IgD-negative memory B cell (primary cell): ENCODE data around the gene KRT1. TPM values are rescaled to one million over a fixed set of nuclear protein-coding genes. Genes with fewer than 3 reads are reported as not detected.

Source experiments
- H3K27ac Mint-ChIP-seq, 3 donors: one replicate each; pipeline ENCODE4 v1.8.0; 2020 to 2022; ENCODE audit warnings: mild to moderate bottlenecking in 3 of 3, mixed read lengths in 3 of 3, moderate library complexity in 1 of 3
- H3K27me3 Mint-ChIP-seq: one replicate; pipeline ENCODE4 v1.8.0; 2021; ENCODE audit warnings: mixed read lengths
- H3K36me3 Mint-ChIP-seq: one replicate; pipeline ENCODE4 v1.8.0; 2020; ENCODE audit warnings: mild to moderate bottlenecking, mixed read lengths
- H3K4me1 Mint-ChIP-seq, 3 donors: one replicate each; pipeline ENCODE4 v1.8.0; 2020 to 2022; ENCODE audit warnings: mixed read lengths in 3 of 3, mild to moderate bottlenecking in 1 of 3
- H3K4me3 Mint-ChIP-seq, 4 donors: one replicate each; pipeline ENCODE4 v1.8.0; 2020 to 2022; ENCODE audit warnings: mild to moderate bottlenecking in 4 of 4, mixed read lengths in 4 of 4, moderate library complexity in 3 of 4
- H3K9me3 Mint-ChIP-seq, 3 donors: one replicate each; pipeline ENCODE4 v1.8.0; 2020 to 2021; ENCODE audit warnings: mixed read lengths in 3 of 3, mild to moderate bottlenecking in 1 of 3
- polyA plus RNA-seq: library from polyadenylated mRNA; unstranded; fragments of 300-500 nt; fragmentation: Illumina TruSeq; gene quantifications from one replicate; pipeline ENCODE4 v1.2.3, GENCODE V29; 2021

KRT1 gene
- polyA plus RNA-seq, 1 donor from 2014 or later: 0.25 TPM

GRCh38 chr12:52667509-52667908, 12.7 kb downstream of the KRT1 start:
- H3K36me3 Mint-ChIP-seq: no peaks in the 10 kb centered on the region
- H3K27me3 Mint-ChIP-seq: peaks cover 17% of the 10 kb centered on the region
- no peaks in the 10 kb centered on the region for H3K9me3 Mint-ChIP-seq
- no peak overlapping the region for H3K27ac Mint-ChIP-seq
- H3K4me3 Mint-ChIP-seq: no peak overlapping the region
- no peaks in the 10 kb centered on the region for H3K4me1 Mint-ChIP-seq

DNA sequence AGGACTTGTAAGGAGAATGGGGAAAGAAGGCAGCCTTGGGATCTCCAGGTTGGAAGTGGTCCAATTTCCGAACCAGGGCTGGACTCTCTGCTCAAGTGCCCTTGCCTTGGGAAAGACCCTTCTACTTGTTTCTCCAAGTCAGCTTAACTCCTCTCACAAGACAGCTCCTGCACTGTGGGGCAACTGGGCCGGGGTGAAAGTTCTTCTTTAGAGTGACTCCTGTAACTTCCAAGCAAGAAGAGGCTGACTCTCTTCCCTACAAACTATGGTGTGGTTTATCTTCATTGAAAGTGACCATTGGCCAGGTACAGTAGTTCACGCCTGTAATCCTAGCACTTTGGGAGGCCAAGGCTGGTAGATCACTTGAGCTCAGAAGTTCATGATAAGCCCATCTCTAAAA, 13.7 kb downstream of the KRT1 start:
- H3K27me3 Mint-ChIP-seq: peaks cover 17% of the 10 kb centered on the region
- no peaks in the 10 kb centered on the region for H3K9me3 Mint-ChIP-seq
- H3K36me3 Mint-ChIP-seq: no peaks in the 10 kb centered on the region
- no peaks in the 10 kb centered on the region for H3K4me1 Mint-ChIP-seq
- H3K27ac Mint-ChIP-seq: no peak overlapping the region
- H3K4me3 Mint-ChIP-seq: no peak overlapping the region

- Mint-ChIP-seq H3K9me3 (no peaks in the 10 kb centered on the region), H3K4me1 (no peaks in the 10 kb centered on the region), H3K27me3 (peaks cover 21% of the 10 kb centered on the region), H3K4me3 (no peak overlapping the region), H3K27ac (no peak overlapping the region), H3K36me3 (no peaks in the 10 kb centered on the region)
Observed at GRCh38 chr12:52663420-52663819, 16.8 kb downstream of the KRT1 start.

DNA sequence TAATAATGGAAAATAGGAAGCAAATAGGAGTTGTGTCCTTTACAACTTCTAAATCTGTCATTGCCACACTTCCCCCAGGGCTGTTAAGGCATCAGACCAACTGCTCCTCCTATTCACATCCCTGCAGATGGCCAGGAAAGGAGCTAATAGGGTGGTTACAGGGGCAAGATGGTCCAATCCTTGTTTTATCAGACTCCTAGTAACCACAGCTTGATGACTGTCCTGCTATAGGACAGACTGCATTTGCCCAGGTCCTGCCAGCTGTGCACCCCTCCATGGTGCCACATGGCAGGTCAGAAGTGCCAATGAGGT, 17.3 kb downstream of the KRT1 start:
- Mint-ChIP-seq H3K9me3 (no peaks in the 10 kb centered on the region), H3K27ac (no peak overlapping the region), H3K36me3 (no peaks in the 10 kb centered on the region), H3K27me3 (peaks cover 23% of the 10 kb centered on the region), H3K4me3 (no peak overlapping the region), H3K4me1 (no peaks in the 10 kb centered on the region)

- peaks cover 23% of the 10 kb centered on the region for H3K27me3 Mint-ChIP-seq
- no peaks in the 10 kb centered on the region for H3K9me3 Mint-ChIP-seq
- H3K27ac Mint-ChIP-seq: no peak overlapping the region
- H3K36me3 Mint-ChIP-seq: no peaks in the 10 kb centered on the region
- no peak overlapping the region for H3K4me3 Mint-ChIP-seq
- H3K4me1 Mint-ChIP-seq: no peaks in the 10 kb centered on the region
Observed at GRCh38 chr12:52662093-52662917, 17.9 kb downstream of the KRT1 start.

DNA sequence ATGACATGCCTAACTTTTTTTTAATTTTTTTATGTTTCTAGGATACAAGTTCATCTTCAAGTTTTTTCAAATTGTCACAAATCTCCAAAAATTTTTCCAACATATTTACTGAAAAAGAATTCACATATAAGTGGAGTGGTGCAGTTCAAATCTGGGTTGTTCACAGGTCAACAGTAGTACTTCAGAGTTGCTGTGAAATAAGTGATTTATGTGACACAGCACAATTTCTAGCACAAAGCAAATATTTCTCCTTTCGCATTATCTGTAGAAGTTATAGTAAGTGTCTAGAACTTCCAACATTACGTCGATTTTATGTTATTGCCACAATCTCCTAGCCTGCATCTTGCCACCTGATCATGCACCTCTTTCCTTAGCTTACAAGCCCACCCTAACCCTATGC, 18.5 kb downstream of the KRT1 start:
- H3K9me3 Mint-ChIP-seq: no peaks in the 10 kb centered on the region
- H3K27me3 Mint-ChIP-seq: peaks cover 23% of the 10 kb centered on the region
- H3K4me1 Mint-ChIP-seq: no peaks in the 10 kb centered on the region
- no peak overlapping the region for H3K27ac Mint-ChIP-seq
- peak overlapping the region in 1 of 4 donors; percentile 4 for H3K4me3 Mint-ChIP-seq
- H3K36me3 Mint-ChIP-seq: no peaks in the 10 kb centered on the region

DNA sequence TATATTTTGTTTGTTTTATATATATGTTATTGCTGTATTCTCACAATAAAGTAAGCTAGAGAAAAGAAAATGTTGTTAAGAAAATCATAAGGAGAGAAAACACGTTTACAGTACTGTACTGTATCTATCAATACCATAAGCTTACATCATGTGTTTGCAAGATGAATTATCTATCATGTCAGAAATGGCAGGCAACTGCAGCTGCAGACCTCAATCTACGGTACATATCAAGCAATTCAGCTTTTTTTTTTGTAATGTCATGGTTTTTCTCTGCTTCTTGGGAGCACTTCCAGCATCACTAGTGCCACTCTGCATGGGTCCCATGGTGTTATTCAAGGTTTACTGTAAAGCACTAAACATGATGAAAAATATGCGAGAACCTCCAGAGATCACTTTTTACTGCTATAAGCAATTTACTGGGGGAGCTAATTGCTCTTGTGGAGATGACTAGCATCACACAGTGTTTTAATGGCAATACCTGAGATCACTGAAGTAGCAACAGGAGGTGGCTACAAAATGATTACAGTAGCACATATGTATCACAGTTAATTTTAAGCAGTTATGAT, 19.2 kb downstream of the KRT1 start:
- Mint-ChIP-seq H3K9me3 (no peaks in the 10 kb centered on the region), H3K27me3 (peaks cover 23% of the 10 kb centered on the region), H3K4me1 (no peaks in the 10 kb centered on the region), H3K27ac (no peak overlapping the region), H3K4me3 (no peak overlapping the region), H3K36me3 (no peaks in the 10 kb centered on the region)

DNA sequence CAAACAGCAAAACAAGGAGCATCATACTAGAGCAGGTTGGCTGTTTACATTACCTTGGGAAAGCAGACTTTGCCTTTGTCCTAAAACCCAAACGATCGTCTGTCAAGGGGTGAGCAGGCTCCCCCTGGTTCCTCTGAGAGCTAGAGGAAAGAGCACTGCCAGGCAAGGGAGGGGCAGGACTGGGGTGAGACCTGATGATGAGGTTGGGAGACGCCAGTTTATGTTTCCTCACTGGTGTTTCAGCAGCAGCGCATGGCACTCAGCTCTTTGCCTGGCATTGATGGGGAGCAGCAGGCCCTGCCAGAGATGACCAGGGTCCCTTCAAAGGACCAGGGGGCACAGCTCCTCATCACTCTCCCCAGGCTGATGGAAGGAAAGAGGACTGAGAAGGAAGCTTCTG, 20.3 kb downstream of the KRT1 start:
- Mint-ChIP-seq H3K27ac (no peak overlapping the region), H3K36me3 (no peaks in the 10 kb centered on the region), H3K9me3 (no peaks in the 10 kb centered on the region), H3K27me3 (peaks cover 22% of the 10 kb centered on the region), H3K4me3 (no peak overlapping the region), H3K4me1 (no peaks in the 10 kb centered on the region)

DNA sequence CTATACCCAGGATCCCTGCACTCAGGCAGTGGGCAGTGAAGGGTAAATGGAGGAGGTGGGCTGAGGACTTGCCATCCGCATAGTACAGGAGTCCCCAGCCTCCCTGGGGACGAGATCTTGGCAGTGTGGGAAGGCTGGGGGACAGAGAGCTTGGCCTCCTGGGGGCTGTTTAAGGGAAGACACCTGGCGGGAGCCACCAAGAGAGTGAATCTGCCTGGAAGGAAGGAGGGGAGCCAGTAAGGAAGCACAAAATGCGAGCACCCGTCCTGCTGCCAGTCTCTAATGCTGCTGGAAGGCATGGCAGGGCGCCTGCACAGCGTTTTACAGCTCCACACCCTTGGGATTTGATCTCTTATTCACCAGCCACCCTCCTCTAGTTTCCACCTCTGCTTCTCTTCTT, 20.8 kb downstream of the KRT1 start:
- no peaks in the 10 kb centered on the region for H3K4me1 Mint-ChIP-seq
- H3K27ac Mint-ChIP-seq: no peak overlapping the region
- H3K4me3 Mint-ChIP-seq: no peak overlapping the region
- peaks cover 22% of the 10 kb centered on the region for H3K27me3 Mint-ChIP-seq
- H3K9me3 Mint-ChIP-seq: no peaks in the 10 kb centered on the region
- H3K36me3 Mint-ChIP-seq: no peaks in the 10 kb centered on the region

DNA sequence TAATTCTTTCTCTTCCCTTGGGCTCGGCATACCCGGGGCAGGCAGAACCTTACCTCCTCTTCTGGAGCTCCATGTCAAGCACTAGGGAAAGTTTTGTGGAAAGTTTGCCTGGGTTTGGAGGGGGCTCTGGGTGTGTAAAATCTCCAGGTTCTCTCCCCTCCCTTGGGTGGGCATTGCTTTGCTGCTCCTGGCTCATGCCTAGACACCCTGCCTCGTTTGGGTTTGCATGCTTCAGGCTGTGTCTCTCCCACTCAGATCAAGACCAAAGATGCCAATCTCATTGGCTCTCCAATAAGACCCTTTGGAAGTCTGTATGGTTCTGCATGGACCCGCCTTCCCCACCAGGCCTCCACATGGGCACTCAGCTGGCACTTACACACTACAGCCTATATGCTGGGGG, 22.0 kb downstream of the KRT1 start:
- H3K4me1 Mint-ChIP-seq: no peaks in the 10 kb centered on the region
- no peaks in the 10 kb centered on the region for H3K9me3 Mint-ChIP-seq
- peaks cover 18% of the 10 kb centered on the region for H3K27me3 Mint-ChIP-seq

DNA sequence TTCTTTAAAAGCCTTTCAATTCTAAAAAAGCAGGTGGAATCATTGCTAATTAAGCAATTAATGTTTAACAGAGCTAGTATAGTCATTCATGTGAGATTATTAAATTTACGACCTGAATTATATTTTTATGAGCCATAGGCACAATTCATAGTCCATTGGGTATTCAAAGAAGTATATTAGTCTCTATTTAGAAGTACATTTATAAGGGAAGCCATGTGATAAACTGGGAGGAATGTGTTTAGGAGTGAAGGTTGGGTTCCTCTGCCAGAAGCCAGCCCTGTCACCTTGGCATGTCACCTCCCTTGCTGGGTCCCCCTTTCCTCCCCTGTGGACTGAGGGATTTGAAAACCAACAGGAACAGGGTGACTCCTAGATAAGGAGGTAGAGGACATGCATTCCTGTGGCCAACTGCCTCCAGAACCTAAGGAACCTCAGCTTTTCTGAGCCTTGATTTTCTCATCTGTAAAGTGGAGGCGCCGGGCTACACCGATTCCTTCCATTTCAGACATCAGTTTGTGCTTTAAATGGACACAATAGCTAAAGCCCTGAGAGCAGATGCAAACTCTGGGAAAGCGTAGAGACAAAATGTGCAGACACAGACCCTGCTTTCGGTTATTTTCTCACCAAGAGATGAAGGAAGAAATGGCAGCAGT, 22.8 kb downstream of the KRT1 start:
- H3K36me3 Mint-ChIP-seq: no peaks in the 10 kb centered on the region
- no peak overlapping the region for H3K27ac Mint-ChIP-seq
- H3K9me3 Mint-ChIP-seq: peaks cover 0 to under 1% (median 0%) of the 10 kb centered on the region in 3 donors
- H3K4me3 Mint-ChIP-seq: no peak overlapping the region
- no peaks in the 10 kb centered on the region for H3K4me1 Mint-ChIP-seq
- peaks cover 18% of the 10 kb centered on the region for H3K27me3 Mint-ChIP-seq

More for the DNA sequence above, 22.0 kb downstream of the KRT1 start:
- H3K27ac Mint-ChIP-seq: no peak overlapping the region
- H3K4me3 Mint-ChIP-seq: no peak overlapping the region
- H3K36me3 Mint-ChIP-seq: no peaks in the 10 kb centered on the region

GRCh38 chr12:52656616-52657015, 23.6 kb downstream of the KRT1 start:
- Mint-ChIP-seq H3K27ac (no peak overlapping the region), H3K4me1 (no peaks in the 10 kb centered on the region), H3K4me3 (no peak overlapping the region), H3K9me3 (peaks cover 0 to 4% (median 0%) of the 10 kb centered on the region in 3 donors), H3K36me3 (no peaks in the 10 kb centered on the region), H3K27me3 (peaks cover 18% of the 10 kb centered on the region)

DNA sequence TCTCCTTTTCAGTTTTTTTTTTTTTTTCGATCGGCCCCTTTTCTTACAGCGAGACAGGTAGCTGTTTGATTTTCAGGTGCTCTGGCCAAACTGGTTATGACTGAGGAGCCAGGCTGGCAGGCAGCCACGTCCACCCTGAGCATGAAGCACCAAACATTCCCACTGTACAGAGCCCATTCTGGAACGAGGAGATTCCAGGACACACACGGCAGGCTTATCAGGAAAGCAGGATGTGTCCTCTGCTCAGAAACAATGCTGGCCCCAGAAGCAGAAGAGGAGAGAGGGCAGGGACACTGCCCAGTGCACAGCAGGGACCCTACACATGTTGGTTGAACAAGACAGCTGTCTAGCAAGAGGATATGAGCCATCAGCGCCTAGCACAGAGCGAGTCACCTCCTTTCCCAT, 24.5 kb downstream of the KRT1 start:
- H3K36me3 Mint-ChIP-seq: no peaks in the 10 kb centered on the region
- no peak overlapping the region for H3K4me3 Mint-ChIP-seq
- peaks cover 0 to 4% (median 0%) of the 10 kb centered on the region in 3 donors for H3K9me3 Mint-ChIP-seq
- no peak overlapping the region for H3K27ac Mint-ChIP-seq
- no peaks in the 10 kb centered on the region for H3K4me1 Mint-ChIP-seq
- H3K27me3 Mint-ChIP-seq: peaks cover 16% of the 10 kb centered on the region

DNA sequence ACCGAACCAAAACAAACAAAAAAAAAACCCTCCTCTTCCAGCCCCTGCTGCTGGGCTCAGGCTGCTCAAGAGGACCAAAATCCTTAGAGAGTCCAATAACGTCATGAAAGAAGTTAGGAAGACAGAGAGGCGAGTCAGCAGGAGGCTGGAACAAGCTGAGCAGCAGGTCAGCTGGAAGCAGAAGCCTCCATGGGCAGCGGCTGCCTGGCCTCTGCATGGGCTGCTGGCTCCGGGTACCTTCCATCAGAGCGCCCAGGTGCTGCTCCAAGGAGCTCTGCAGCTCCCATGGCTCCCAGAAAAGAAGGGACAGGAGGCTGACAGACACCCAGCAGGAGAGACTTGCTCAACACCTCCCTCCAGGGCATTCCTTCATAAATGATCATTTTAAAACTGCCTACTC, 25.0 kb downstream of the KRT1 start:
- no peak overlapping the region for H3K4me3 Mint-ChIP-seq
- no peaks in the 10 kb centered on the region for H3K4me1 Mint-ChIP-seq
- H3K9me3 Mint-ChIP-seq: peaks cover 0 to 4% (median 0%) of the 10 kb centered on the region in 3 donors
- H3K36me3 Mint-ChIP-seq: no peaks in the 10 kb centered on the region
- H3K27me3 Mint-ChIP-seq: peaks cover 16% of the 10 kb centered on the region
- H3K27ac Mint-ChIP-seq: no peak overlapping the region

DNA sequence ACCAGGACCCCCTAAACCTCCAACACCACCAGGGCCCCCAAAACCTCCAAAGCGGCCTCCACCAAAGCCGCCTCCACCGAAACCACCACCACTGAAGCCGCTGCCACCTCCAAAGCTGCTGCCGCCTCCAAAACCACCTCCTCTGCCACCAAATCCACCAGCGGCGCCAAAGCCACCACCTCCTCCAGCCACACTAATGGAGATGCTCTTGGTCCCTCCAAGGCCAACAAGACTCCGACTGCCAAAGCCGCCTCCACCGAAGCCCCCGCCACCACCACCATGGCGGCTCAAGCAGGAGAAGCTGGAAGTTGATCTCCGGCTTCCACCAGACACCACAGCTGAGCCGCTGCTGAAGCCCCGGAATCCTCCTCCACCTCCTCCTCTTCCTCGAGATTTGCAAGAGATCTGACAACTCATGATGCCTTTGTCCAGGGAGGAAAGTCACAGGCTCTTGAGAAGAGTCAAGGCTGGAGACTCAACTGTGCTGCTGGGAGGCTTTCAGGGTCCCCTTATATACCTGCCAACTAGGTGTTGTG, 28.4 kb downstream of the KRT1 start, which contains the start of gene KRT2:
TSS of gene KRT2 (minus strand) at position 486 of the 536 bp plus-strand sequence. CDS start at position 417, 69 bp downstream.
- H3K4me3 Mint-ChIP-seq: no peak within 1 kb of the TSS
- peaks cover 10% of the 10 kb centered on the region for H3K27me3 Mint-ChIP-seq
- peaks cover 0 to 2% (median 0%) of the 10 kb centered on the region in 3 donors for H3K4me1 Mint-ChIP-seq
- H3K9me3 Mint-ChIP-seq: peaks cover 0 to 4% (median 1%) of the 10 kb centered on the region in 3 donors
- no peak within 1 kb of the TSS for H3K27ac Mint-ChIP-seq
- H3K36me3 Mint-ChIP-seq: no peaks in the 10 kb centered on the region
